ENCODE results near the gene PTPRM.

PTPRM gene

GRCh38 chr18:7566567-7567473, at the start of gene PTPRM:
TSS of gene PTPRM (plus strand) at chr18:7567316. CDS start at chr18:7567819, 503 bp downstream.
- DNase-seq = peak; percentile 30 to 52

- DNase-seq = no peak
Observed at GRCh38 chr18:7517852-7518251, 49.3 kb upstream of the PTPRM start.

- no peak for DNase-seq
Observed at GRCh38 chr18:7520200-7520785, 46.8 kb upstream of the PTPRM start.

GRCh38 chr18:7521226-7521856, 45.8 kb upstream of the PTPRM start:
- DNase-seq = no peak

- no peak for DNase-seq
Observed at GRCh38 chr18:7523772-7524171, 43.3 kb upstream of the PTPRM start.

GRCh38 chr18:7524786-7525185, 42.3 kb upstream of the PTPRM start:
- DNase-seq = no peak

- DNase-seq = no peak
Observed at GRCh38 chr18:7532942-7533341, 34.2 kb upstream of the PTPRM start.

GRCh38 chr18:7535436-7536205, 31.5 kb upstream of the PTPRM start:
- no peak for DNase-seq

- DNase-seq = no peak
Observed at GRCh38 chr18:7537145-7537544, 30.0 kb upstream of the PTPRM start.

GRCh38 chr18:7541835-7542234, 25.3 kb upstream of the PTPRM start:
- DNase-seq = no peak

GRCh38 chr18:7544686-7545085, 22.4 kb upstream of the PTPRM start:
- DNase-seq = no peak

- DNase-seq = no peak
Observed at GRCh38 chr18:7545734-7546133, 21.4 kb upstream of the PTPRM start.

- no peak for DNase-seq
Observed at GRCh38 chr18:7548221-7548620, 18.9 kb upstream of the PTPRM start.

- DNase-seq = no peak
Observed at GRCh38 chr18:7548721-7549120, 18.4 kb upstream of the PTPRM start.

- DNase-seq = no peak
Observed at GRCh38 chr18:7557973-7558372, 9.1 kb upstream of the PTPRM start.

GRCh38 chr18:7558769-7559168, 8.3 kb upstream of the PTPRM start:
- DNase-seq = no peak

- DNase-seq = no peak
Observed at GRCh38 chr18:7559709-7560319, 7.3 kb upstream of the PTPRM start.

GRCh38 chr18:7561909-7562460, 5.1 kb upstream of the PTPRM start:
- no peak for DNase-seq

GRCh38 chr18:7562491-7562890, 4.6 kb upstream of the PTPRM start:
- no peak for DNase-seq

- DNase-seq = no peak
Observed at GRCh38 chr18:7565677-7566076, 1.4 kb upstream of the PTPRM start.

GRCh38 chr18:7566244-7566566, 911 bp upstream of the PTPRM start:
- no peak for DNase-seq

Data from CD4-positive, alpha-beta T cell treated with Interferon alpha-2 for 1 hour (primary cell).